Mesothelial cell of epicardium (in vitro differentiated cells): ENCODE results near the gene ADAR. TPM values are rescaled to one million over a fixed set of nuclear protein-coding genes. Genes with fewer than 3 reads are reported as not detected.

Experiments used
- DNase-seq, 2 experiments: peaks; one replicate each; pipeline ENCODE4 v3.0.0; 2021; ENCODE audit warnings: low spot score in 2 of 2; ENCODE audit not compliant: unreplicated experiment in 2 of 2
- H3K27ac Mint-ChIP-seq: 2 replicates; pipeline ENCODE4 v1.8.0; 2021; ENCODE audit warnings: mixed read lengths
- H3K27me3 Mint-ChIP-seq: 2 replicates; pipeline ENCODE4 v1.8.0; 2021; ENCODE audit warnings: low read depth, mixed read lengths
- H3K36me3 Mint-ChIP-seq: 2 replicates; pipeline ENCODE4 v1.8.0; 2021; ENCODE audit warnings: mixed read lengths
- H3K4me1 Mint-ChIP-seq: 2 replicates; pipeline ENCODE4 v1.8.0; 2021; ENCODE audit warnings: mixed read lengths
- H3K4me3 Mint-ChIP-seq: 2 replicates; pipeline ENCODE4 v1.8.0; 2021; ENCODE audit warnings: mild to moderate bottlenecking, moderate library complexity, mixed read lengths
- H3K9me3 Mint-ChIP-seq: 2 replicates; pipeline ENCODE4 v1.8.0; 2021; ENCODE audit warnings: mixed read lengths
- CTCF ChIP-seq: fragments of 200-600 bp; sonication (generic); IDR thresholded peaks from one replicate; pipeline ENCODE4 v1.5.0; 2021; ENCODE audit warnings: antibody characterized with exemption; ENCODE audit not compliant: unreplicated experiment
- total RNA-seq: library from RNA; stranded (reverse); gene quantifications from 3 replicates; pipeline ENCODE4 v1.2.1, GENCODE V29; 2021

The ADAR gene
- total RNA-seq, 1 donor from 2014 or later, result 229 TPM

GRCh38 chr1:154533952-154534844 is 73.8 kb downstream of the ADAR start:
- no peaks in the 10 kb centered on the region for H3K36me3 Mint-ChIP-seq
- H3K27me3 Mint-ChIP-seq, result peaks cover 40% of the 10 kb centered on the region
- H3K4me1 Mint-ChIP-seq, result no peaks in the 10 kb centered on the region
- TF ChIP-seq CTCF, result no peak
- DNase-seq, result no peak
- no peak overlapping the region for H3K4me3 Mint-ChIP-seq
- H3K9me3 Mint-ChIP-seq, result peaks cover 5% of the 10 kb centered on the region
- no peak overlapping the region for H3K27ac Mint-ChIP-seq

Other genes with a start within 250 kb of the ADAR start
- gene IL6R, start 202.8 kb downstream of the ADAR start, total RNA-seq, result 0.78 to 1.2 TPM (median 0.97 TPM) in 3 replicates
- gene TDRD10, start 106.0 kb downstream of the ADAR start, total RNA-seq, result 0.18 to 0.69 TPM (median 0.31 TPM) in 3 replicates
- gene SHE, start 105.8 kb downstream of the ADAR start, total RNA-seq, result 0.29 to 0.54 TPM (median 0.47 TPM) in 3 replicates
- 56.8 to 60.1 TPM (median 57.6 TPM) in 3 replicates for gene UBE2Q1, start 49.5 kb downstream of the ADAR start, total RNA-seq
- 0.31 to 0.58 TPM (median 0.45 TPM) in 3 replicates for gene CHRNB2, start 40.4 kb downstream of the ADAR start, total RNA-seq